H1 (cell line): ENCODE data around the gene SOX1. TPM values are rescaled to one million over a fixed set of nuclear protein-coding genes. Genes with fewer than 3 reads are reported as not detected.
A peak's percentile ranks its signal among the peaks of the same experiment; 100 is the strongest.

Source experiments
- CTCF ChIA-PET: fragments of 300-600 bp; sonication (Branson Sonifier 250); formaldehyde crosslinking; loops from one replicate; lab custom pipeline; 2021; ENCODE audit not compliant: partially characterized antibody; lab: Charles Lee
- POLR2A ChIA-PET: fragments of 300-600 bp; sonication (Branson Sonifier 250); formaldehyde crosslinking; loops from one replicate; lab custom pipeline; 2021; ENCODE audit warnings: inconsistent platforms; ENCODE audit not compliant: partially characterized antibody; lab: Charles Lee
- DNase-seq, 2 experiments: peaks; one replicate each; pipeline versions ENCODE4 v3.0.0 to v3.0.0-alpha.2; 2010 to 2022; ENCODE audit warnings: low spot score in 2 of 2, low read depth in 1 of 2, mixed read lengths in 1 of 2
- FAIRE-seq: peaks from 2 replicates; lab custom pipeline; 2011; peaks lifted over from hg19 to GRCh38; lab: Jason Lieb, UNC
- H2AFZ ChIP-seq: 2 replicates; pipeline ENCODE4 v1.8.1; 2012; ENCODE audit warnings: low read length, inconsistent platforms
- H2AK5ac ChIP-seq: 2 replicates; pipeline ENCODE4 v1.6.1; 2013; ENCODE audit warnings: low read depth, low read length
- H2BK120ac ChIP-seq: replicated peaks from 2 replicates; pipeline ENCODE3; 2013; ENCODE audit warnings: low read depth, low read length, inconsistent platforms
- H2BK12ac ChIP-seq: 2 replicates; pipeline ENCODE4 v1.6.1; 2013; ENCODE audit warnings: low read depth, low read length
- H2BK15ac ChIP-seq: 2 replicates; pipeline ENCODE4 v1.6.1; 2013; ENCODE audit warnings: low read length
- H2BK20ac ChIP-seq: 2 replicates; pipeline ENCODE4 v1.6.1; 2013; ENCODE audit warnings: low read length
- H2BK5ac ChIP-seq: 2 replicates; pipeline ENCODE4 v1.6.1; 2013; ENCODE audit warnings: low read depth, low read length
- H3K14ac ChIP-seq: 2 replicates; pipeline ENCODE4 v1.6.1; 2013; ENCODE audit warnings: inconsistent platforms; ENCODE audit not compliant: insufficient read length
- H3K18ac ChIP-seq: 2 replicates; pipeline ENCODE4 v1.6.1; 2013; ENCODE audit warnings: low read length; ENCODE audit errors: extremely low read depth
- H3K23ac ChIP-seq: 2 replicates; pipeline ENCODE4 v1.6.1; 2013; ENCODE audit warnings: inconsistent platforms; ENCODE audit not compliant: insufficient read length
- H3K23me2 ChIP-seq: 2 replicates; pipeline ENCODE4 v1.6.1; 2013; ENCODE audit warnings: low read depth, low read length
- H3K27ac ChIP-seq: 2 replicates; pipeline ENCODE4 v1.6.1; 2011; ENCODE audit warnings: low read depth, low read length, inconsistent platforms
- H3K27me3 ChIP-seq, 4 experiments: replicated peaks in 1 of 4; 1 replicate in 1 of 4; 2 replicates in 3 of 4; pipeline versions ENCODE4 v1.6.1 to v1.8.1; 2011 to 2013; ENCODE audit warnings: low read length in 3 of 4, mild to moderate bottlenecking in 3 of 4, inconsistent platforms in 2 of 4, mixed read lengths in 2 of 4, moderate library complexity in 1 of 4; ENCODE audit not compliant: control insufficient read depth in 3 of 4, insufficient read depth in 3 of 4; ENCODE audit errors: extremely low read depth in 1 of 4
- H3K36me3 ChIP-seq, 4 experiments: 2 replicates each; pipeline versions ENCODE4 v1.6.1 to v1.8.1; 2011 to 2013; ENCODE audit warnings: mild to moderate bottlenecking in 4 of 4, low read length in 3 of 4, moderate library complexity in 2 of 4, control low read depth in 1 of 4, inconsistent platforms in 1 of 4; ENCODE audit not compliant: insufficient read depth in 4 of 4, control insufficient read depth in 2 of 4
- H3K4ac ChIP-seq: replicated peaks from 2 replicates; pipeline ENCODE3; 2013; ENCODE audit warnings: low read length, low read depth, mixed read lengths, inconsistent platforms; ENCODE audit not compliant: insufficient read length
- H3K4me1 ChIP-seq, 4 experiments: replicated peaks in 1 of 4; 1 replicate in 1 of 4; 2 replicates in 3 of 4; pipeline versions ENCODE4 v1.6.1 to v1.8.1; 2011 to 2013; ENCODE audit warnings: low read length in 3 of 4, inconsistent platforms in 2 of 4, mixed read lengths in 1 of 4; ENCODE audit not compliant: insufficient read depth in 4 of 4, control insufficient read depth in 3 of 4
- H3K4me2 ChIP-seq, 2 experiments: 2 replicates each; pipeline versions ENCODE4 v1.6.1 to v1.8.1; 2011 to 2013; ENCODE audit warnings: low read depth in 2 of 2, low read length in 2 of 2, control low read depth in 1 of 2, inconsistent platforms in 1 of 2, mild to moderate bottlenecking in 1 of 2; ENCODE audit not compliant: insufficient read depth in 1 of 2
- H3K4me3 ChIP-seq, 4 experiments: fragments of 200-600, 300-600 bp in 1 of 4; sonication (generic), shearing (Covaris generic), sonication (Bioruptor Twin) in 1 of 4; 2 replicates each; pipeline versions ENCODE4 v1.5.1 to v1.8.1; 2011 to 2016; ENCODE audit warnings: low read length in 4 of 4, low read depth in 3 of 4, control low read depth in 2 of 4, inconsistent platforms in 2 of 4, mild to moderate bottlenecking in 2 of 4, mixed read lengths in 1 of 4, moderate library complexity in 1 of 4; ENCODE audit not compliant: insufficient read depth in 2 of 4; ENCODE audit errors: extremely low read depth in 1 of 4
- H3K56ac ChIP-seq: replicated peaks from 2 replicates; pipeline ENCODE3; 2013; ENCODE audit warnings: low read depth, mild to moderate bottlenecking, mixed read lengths, low read length, inconsistent platforms; ENCODE audit not compliant: insufficient read length
- H3K79me1 ChIP-seq: 2 replicates; pipeline ENCODE4 v1.6.1; 2013; ENCODE audit warnings: low read depth, low read length, control low read depth
- H3K79me2 ChIP-seq, 2 experiments: 2 replicates each; pipeline versions ENCODE4 v1.6.1 to v1.8.1; 2012 to 2013; ENCODE audit warnings: low read length in 2 of 2, mild to moderate bottlenecking in 2 of 2, inconsistent platforms in 1 of 2; ENCODE audit not compliant: insufficient read depth in 2 of 2, control insufficient read depth in 1 of 2
- H3K9ac ChIP-seq, 4 experiments: replicated peaks in 1 of 4; 1 replicate in 1 of 4; 2 replicates in 3 of 4; pipeline versions ENCODE4 v1.6.1 to v1.8.1; 2011 to 2013; ENCODE audit warnings: low read depth in 3 of 4, low read length in 3 of 4, control low read depth in 2 of 4, mild to moderate bottlenecking in 2 of 4, moderate library complexity in 2 of 4, inconsistent platforms in 1 of 4; ENCODE audit errors: extremely low read depth in 1 of 4
- H3K9me3 ChIP-seq, 2 experiments: 2 replicates each; pipeline versions ENCODE4 v1.6.1 to v1.8.1; 2012 to 2013; ENCODE audit warnings: mild to moderate bottlenecking in 2 of 2, moderate library complexity in 2 of 2, control low read depth in 1 of 2, inconsistent platforms in 1 of 2, low read depth in 1 of 2, low read length in 1 of 2, mixed read lengths in 1 of 2; ENCODE audit not compliant: insufficient read depth in 2 of 2
- H4K20me1 ChIP-seq, 2 experiments: replicated peaks in 1 of 2; 2 replicates each; pipeline versions ENCODE3 to v1.8.1; 2011 to 2013; ENCODE audit warnings: inconsistent platforms in 2 of 2, low read length in 2 of 2, mild to moderate bottlenecking in 1 of 2; ENCODE audit not compliant: insufficient read depth in 2 of 2, control insufficient read depth in 1 of 2
- H4K5ac ChIP-seq: 2 replicates; pipeline ENCODE4 v1.6.1; 2013; ENCODE audit warnings: low read length, low read depth, mixed read lengths, inconsistent platforms; ENCODE audit not compliant: insufficient read length
- H4K8ac ChIP-seq: 2 replicates; pipeline ENCODE4 v1.8.0; 2013; ENCODE audit warnings: mild to moderate bottlenecking, moderate library complexity, low read length, inconsistent platforms; ENCODE audit not compliant: insufficient read depth; ENCODE audit errors: extremely low read depth
- H4K91ac ChIP-seq: replicated peaks from 2 replicates; pipeline ENCODE3; 2013; ENCODE audit warnings: low read length, mixed read lengths, inconsistent platforms; ENCODE audit not compliant: insufficient read length
- CBX8 ChIP-seq: fragments of 300-800, 300-1000 bp; sonication (generic); IDR thresholded peaks from 2 replicates; pipeline ENCODE4 v1.7.1; 2016; ENCODE audit warnings: low read depth, low read length, borderline replicate concordance
- CTBP2 ChIP-seq: IDR thresholded peaks from 2 replicates; pipeline ENCODE4 v1.7.0; 2011; ENCODE audit warnings: borderline replicate concordance, mild to moderate bottlenecking, moderate library complexity, mixed read lengths, low read length; ENCODE audit not compliant: insufficient read depth, insufficient read length
- GABPA ChIP-seq: IDR thresholded peaks from 2 replicates; pipeline ENCODE4 v1.6.1; 2011; ENCODE audit warnings: mild to moderate bottlenecking, low read length, moderate library complexity, borderline replicate concordance; ENCODE audit not compliant: insufficient read depth
- HDAC6 ChIP-seq: IDR thresholded peaks from one replicate; pipeline ENCODE4 v1.7.1; 2012; ENCODE audit warnings: low read depth, mild to moderate bottlenecking, inconsistent platforms, low read length, moderate library complexity
- JUN ChIP-seq: IDR thresholded peaks from 2 replicates; pipeline ENCODE4 v1.6.1; 2011; ENCODE audit warnings: low read depth, mild to moderate bottlenecking, improper control_type of control experiment, low read length
- KDM5A ChIP-seq: fragments of 200-600 bp; IDR thresholded peaks from 2 replicates; pipeline ENCODE4 v1.7.1; 2012; ENCODE audit warnings: mild to moderate bottlenecking, low read length, inconsistent platforms, mixed read lengths
- RFX5 ChIP-seq: IDR thresholded peaks from 2 replicates; pipeline ENCODE4 v1.6.1; 2011; ENCODE audit warnings: low read depth, low read length, improper control_type of control experiment, borderline replicate concordance
- SAP30 ChIP-seq: fragments of 300-600 bp; sonication (generic); IDR thresholded peaks from 2 replicates; pipeline ENCODE4 v1.7.1; 2012; ENCODE audit warnings: low read length, moderate library complexity, mild to moderate bottlenecking, inconsistent platforms; ENCODE audit not compliant: insufficient read depth, insufficient replicate concordance
- TEAD4 ChIP-seq: IDR thresholded peaks from 2 replicates; pipeline ENCODE4 v1.6.1; 2012; ENCODE audit warnings: low read depth, low read length, inconsistent platforms, mixed read lengths
- ZNF274 ChIP-seq: IDR thresholded peaks from 2 replicates; pipeline ENCODE4 v1.7.0; 2012; ENCODE audit warnings: low read length, borderline replicate concordance; ENCODE audit errors: extremely low read depth
- WGBS, 2 experiments: shearing (Covaris generic) in 1 of 2; methylation state at CpG; one replicate each; pipeline versions ENCODE4 v1.1.6 to v1.1.7; 2013 to 2015; ENCODE audit warnings: low lambda C conversion rate in 2 of 2, mixed read lengths in 2 of 2, inconsistent platforms in 1 of 2, low coverage in 1 of 2, missing lambda C conversion rate in 1 of 2; ENCODE audit not compliant: insufficient replicate concordance in 2 of 2, insufficient coverage in 1 of 2, insufficient read length in 1 of 2; ENCODE audit errors: extremely low coverage in 1 of 2, missing lambda C conversion rate in 1 of 2; 5-methylcytosine and 5-hydroxymethylcytosine counted together
- polyA plus RNA-seq, 7 experiments: library from polyadenylated mRNA; depleted of rRNA in 3 of 7; stranded (reverse) in 5 of 7; unstranded in 2 of 7; fragments of >200 nt in 5 of 7; fragments of 200-250 nt in 2 of 7; gene quantifications; 1 replicate in 5 of 7; 2 replicates in 1 of 7; 4 replicates in 1 of 7; pipeline versions ENCODE4 v1.2.1 to v1.2.3, GENCODE V29; 2011 to 2013; ENCODE audit warnings: missing spikeins in 2 of 7, mixed read lengths in 2 of 7
- total RNA-seq: library from RNA; stranded (reverse); fragmentation: NEBNext Ultra II Directional; extraction: Animal tissue kit (Norgen Biotek cat#: 25700); gene quantifications from 2 replicates; pipeline ENCODE4 v1.2.1, GENCODE V29; 2021

Gene SOX1
- total and polyA plus RNA-seq, 2 of the 8 experiments (the other 6 are each of a cell fraction or from before 2014, with no cell fraction given), result 0.03 to 0.09 TPM

GRCh38 chr13:112057439-112057735 is 9.6 kb upstream of the SOX1 start:
- Histone ChIP-seq H3K9me3 (no peaks in the 10 kb centered on the region; a peak in 1 of 4 replicates), H3K56ac (no peak overlapping the region), H3K14ac (no peak overlapping the region), H2BK15ac (no peak overlapping the region), H2BK12ac (no peak overlapping the region), H4K20me1 (peaks cover 13 to 24% of the 10 kb centered on the region in 2 experiments), H3K79me2 (no peaks in the 10 kb centered on the region), H3K27me3 (peaks cover 95 to 100% (median 98%) of the 10 kb centered on the region in 4 experiments), H3K79me1 (no peaks in the 10 kb centered on the region), H3K27ac (no peak overlapping the region), H2BK5ac (no peak overlapping the region), H3K4me3 (peak overlapping the region; percentile 13 to 55 (median 19); a peak in 6 of 8 replicates), H4K91ac (no peak overlapping the region), H3K18ac (no peak overlapping the region), H3K4ac (no peak overlapping the region), H3K9ac (no peak overlapping the region), H3K36me3 (peaks cover 0 to 6% (median 0%) of the 10 kb centered on the region in 4 experiments; a peak in 1 of 8 replicates), H2AFZ (no peak overlapping the region), H4K5ac (no peak overlapping the region), H3K23me2 (peaks cover 5% of the 10 kb centered on the region; the same call in 1 of the 2 replicates), H3K4me1 (peaks cover 3 to 44% (median 25%) of the 10 kb centered on the region in 4 experiments), H3K4me2 (peak overlapping the region; percentile 68 to 69), H2BK120ac (no peak overlapping the region), H2BK20ac (no peak overlapping the region), H3K23ac (no peak overlapping the region), H2AK5ac (no peak overlapping the region), H4K8ac (no peak overlapping the region)
- FAIRE-seq, result no peak
- DNase-seq, result no peak
- CTCF ChIA-PET, result interaction anchor here (0.6 to 5.6 kb wide), 2 partner anchors 386 to 405 kb away, joined by 3 to 51 read pairs; no protein-coding TSS in a partner anchor
- WGBS, 2 experiments, result 3% methylated on average over 10 of the region's 25 CpGs; no CpG with 5 or more reads in 1 of the 2 experiments
- POLR2A ChIA-PET, result interaction anchor here (1.2 to 5.1 kb wide), 2 partner anchors 14 to 16 kb away, joined by 3 to 25 read pairs; no protein-coding TSS in a partner anchor
- TF ChIP-seq GABPA, result no peak
- TF ChIP-seq HDAC6, result no peak
- TF ChIP-seq SAP30, result no peak
- peak; percentile 86; the same call in 1 of the 2 replicates for TF ChIP-seq CBX8
- no peak for TF ChIP-seq TEAD4
- no peak for TF ChIP-seq KDM5A
- no peak for TF ChIP-seq RFX5
- TF ChIP-seq ZNF274, result no peak
- no peak for TF ChIP-seq JUN
- TF ChIP-seq CTBP2, result peak; percentile 67
